ENCODE measurements around the gene TNNI3K. TPM values are rescaled to one million over a fixed set of nuclear protein-coding genes. Genes with fewer than 3 reads are reported as not detected.

The TNNI3K gene
- total and polyA plus RNA-seq, 2 of the 8 experiments (the other 6 are each of a cell fraction or from before 2014, with no cell fraction given) = 0.41 to 0.48 TPM

GRCh38 chr1:74498901-74499300 is 263.7 kb downstream of the TNNI3K start:
- no peaks in the 10 kb centered on the region for H3K79me1 ChIP-seq (ENCODE audit: low read depth, low read length)
- H2AK5ac ChIP-seq (ENCODE audit: low read depth, low read length) = no peak overlapping the region
- no peaks in the 10 kb centered on the region for H3K79me2 ChIP-seq (ENCODE audit: control insufficient read depth in 1 of 2, insufficient read depth in 2 of 2, low read length in 2 of 2)
- DNase-seq (ENCODE audit: low read depth in 1 of 2, low spot score in 2 of 2) = no peak
- H3K4me3 ChIP-seq (ENCODE audit: extremely low read depth in 1 of 4, insufficient read depth in 2 of 4, low read depth in 3 of 4, low read length in 4 of 4) = no peak overlapping the region
- no peak overlapping the region for H2BK15ac ChIP-seq (ENCODE audit: low read length)
- H3K56ac ChIP-seq (replicated peaks; ENCODE audit: insufficient read length, low read depth, low read length) = no peak overlapping the region
- H3K9me3 ChIP-seq (ENCODE audit: insufficient read depth in 2 of 2, low read depth in 1 of 2, low read length in 1 of 2) = no peaks in the 10 kb centered on the region
- TF ChIP-seq TEAD4 (IDR thresholded peaks at IDR 0.05; ENCODE audit: low read depth, low read length) = peak; percentile 92
- TF ChIP-seq, protein P1, sequence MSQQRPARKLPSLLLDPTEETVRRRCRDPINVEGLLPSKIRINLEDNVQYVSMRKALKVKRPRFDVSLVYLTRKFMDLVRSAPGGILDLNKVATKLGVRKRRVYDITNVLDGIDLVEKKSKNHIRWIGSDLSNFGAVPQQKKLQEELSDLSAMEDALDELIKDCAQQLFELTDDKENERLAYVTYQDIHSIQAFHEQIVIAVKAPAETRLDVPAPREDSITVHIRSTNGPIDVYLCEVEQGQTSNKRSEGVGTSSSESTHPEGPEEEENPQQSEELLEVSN (IDR thresholded peaks at IDR 0.05) = no peak
- no peak for FAIRE-seq
- no peak overlapping the region for H3K27ac ChIP-seq (ENCODE audit: low read depth, low read length)
- no peaks in the 10 kb centered on the region for H3K36me3 ChIP-seq (ENCODE audit: control insufficient read depth in 2 of 4, insufficient read depth in 4 of 4, low read length in 3 of 4)
- WGBS, 2 experiments (ENCODE audit: extremely low coverage in 1 of 2, insufficient coverage in 1 of 2, insufficient read length in 1 of 2, insufficient replicate concordance in 2 of 2, low coverage in 1 of 2, low lambda C conversion rate in 2 of 2, missing lambda C conversion rate in 1 of 2) = 78% methylated on average over 3 of the region's 3 CpGs; no CpG with 5 or more reads in 1 of the 2 experiments
- H3K27me3 ChIP-seq (replicated peaks in 1 of 4; ENCODE audit: control insufficient read depth in 3 of 4, extremely low read depth in 1 of 4, insufficient read depth in 3 of 4, low read length in 3 of 4) = no peaks in the 10 kb centered on the region
- peaks cover 0 to 3% (median 0%) of the 10 kb centered on the region in 4 experiments; a peak in 1 of 7 replicates for H3K4me1 ChIP-seq (replicated peaks in 1 of 4; ENCODE audit: control insufficient read depth in 3 of 4, insufficient read depth in 4 of 4, low read length in 3 of 4)
- H4K91ac ChIP-seq (replicated peaks; ENCODE audit: insufficient read length, low read length) = no peak overlapping the region
- H4K5ac ChIP-seq (ENCODE audit: insufficient read length, low read depth, low read length) = no peak overlapping the region
- no peak overlapping the region for H2BK5ac ChIP-seq (ENCODE audit: low read depth, low read length)
- no peak overlapping the region for H2BK12ac ChIP-seq (ENCODE audit: low read depth, low read length)
- H3K23ac ChIP-seq (ENCODE audit: insufficient read length) = no peak overlapping the region
- H3K9ac ChIP-seq (replicated peaks in 1 of 4; ENCODE audit: extremely low read depth in 1 of 4, low read depth in 3 of 4, low read length in 3 of 4) = no peak overlapping the region
- no peak overlapping the region for H2BK120ac ChIP-seq (replicated peaks; ENCODE audit: low read depth, low read length)
- H2BK20ac ChIP-seq (ENCODE audit: low read length) = no peak overlapping the region
- POLR2A ChIA-PET (ENCODE audit: partially characterized antibody) = no interaction called here
- H2AFZ ChIP-seq (ENCODE audit: low read length) = no peak overlapping the region
- no peak overlapping the region for H4K8ac ChIP-seq (ENCODE audit: extremely low read depth, insufficient read depth, low read length)
- no peak overlapping the region for H3K18ac ChIP-seq (ENCODE audit: extremely low read depth, low read length)
- peaks cover 0 to 1% of the 10 kb centered on the region in 2 experiments for H4K20me1 ChIP-seq (replicated peaks in 1 of 2; ENCODE audit: control insufficient read depth in 1 of 2, insufficient read depth in 2 of 2, low read length in 2 of 2)
- H3K14ac ChIP-seq (ENCODE audit: insufficient read length) = no peak overlapping the region
- CTCF ChIA-PET (ENCODE audit: partially characterized antibody) = no interaction called here
- peaks cover 3% of the 10 kb centered on the region; the same call in 1 of the 2 replicates for H3K23me2 ChIP-seq (ENCODE audit: low read depth, low read length)
- no peak overlapping the region for H3K4me2 ChIP-seq (ENCODE audit: insufficient read depth in 1 of 2, low read depth in 2 of 2, low read length in 2 of 2)
- H3K4ac ChIP-seq (replicated peaks; ENCODE audit: insufficient read length, low read depth, low read length) = no peak overlapping the region

All from H1 (cell line).